ENCODE results near the gene MBTPS1. TPM values are rescaled to one million over a fixed set of nuclear protein-coding genes. Genes with fewer than 3 reads are reported as not detected.

Gene MBTPS1
- total and polyA plus RNA-seq, 9 of the 15 experiments (the other 6 are each of a cell fraction or from before 2014, with no cell fraction given) = 2.8 to 57.6 (median 43.8) TPM

DNA sequence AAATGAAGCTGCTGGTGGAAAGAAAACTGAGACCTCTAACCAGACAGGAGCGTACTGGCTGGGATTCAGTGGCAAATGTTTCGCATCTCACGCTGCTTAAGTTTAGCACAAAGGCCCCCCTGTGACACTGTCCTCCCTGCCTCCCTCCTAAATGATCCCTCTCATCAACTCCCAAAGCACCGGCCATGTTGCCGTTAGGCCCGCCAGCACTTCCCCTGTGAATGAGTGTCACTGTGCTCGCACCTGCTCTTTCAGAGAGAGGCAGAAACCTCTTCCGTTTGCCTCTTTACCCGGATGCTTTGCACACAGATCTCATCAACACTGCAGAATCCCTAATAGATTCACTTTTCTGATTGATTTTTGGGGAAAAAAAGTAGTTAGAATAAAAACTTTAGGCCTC is 26.5 kb downstream of the MBTPS1 start:
- Histone ChIP-seq H2AFZ (ENCODE audit: low read depth, low read length) (no peak overlapping the region), H3K27ac (ENCODE audit: extremely low read depth, low read depth, low read length) (no peak overlapping the region), H3K4me1 (replicated peaks in 1 of 2; ENCODE audit: control insufficient read depth in 2 of 2, insufficient read depth in 2 of 2, low read length in 2 of 2) (peaks cover 0 to 3% of the 10 kb centered on the region in 2 experiments; a peak in 2 of 5 replicates), H3K79me2 (ENCODE audit: control insufficient read depth, insufficient read depth, low read length) (no peaks in the 10 kb centered on the region), H3K9me1 (ENCODE audit: control insufficient read depth, insufficient read depth, low read length) (no peaks in the 10 kb centered on the region), H3K36me3 (ENCODE audit: control insufficient read depth, insufficient read depth, low read length) (peaks cover 93% of the 10 kb centered on the region), H3K4me3 (no peak overlapping the region), H4K20me1 (replicated peaks; ENCODE audit: control insufficient read depth, insufficient read depth, low read length) (no peaks in the 10 kb centered on the region), H3K27me3 (ENCODE audit: control insufficient read depth in 2 of 2, insufficient read depth in 2 of 2, low read length in 2 of 2) (no peaks in the 10 kb centered on the region), H3K4me2 (ENCODE audit: insufficient read depth, low read length) (no peak overlapping the region), H3K9ac (ENCODE audit: insufficient read depth in 1 of 2, low read depth in 2 of 2, low read length in 2 of 2) (no peak overlapping the region), H3K9me3 (replicated peaks; ENCODE audit: control insufficient read depth, insufficient read depth, low read depth, low read length) (no peaks in the 10 kb centered on the region)
- BruUV-seq (replicated peaks) = no TSS peak
- in situ Hi-C loops (cut with MboI) (no loop called here), intact Hi-C loops (cut with micrococcal nuclease) (no loop called here)
- ChIA-PET CTCF (ENCODE audit: low intra/inter-chr PET ratio) (interaction anchor here (1.0 kb wide), 1 partner anchor 395 kb away, joined by 3 read pairs; no protein-coding TSS in a partner anchor), POLR2A (interaction anchor here (1.7 kb wide), 1 partner anchor 16 kb away, joined by 6 read pairs; no protein-coding TSS in a partner anchor)
- WGBS (ENCODE audit: insufficient coverage, low coverage, missing lambda C conversion rate) = 92% methylated on average over 9 of the region's 9 CpGs
- ATAC-seq (no peak), FAIRE-seq (no peak), DNase-seq (ENCODE audit: extremely low read depth in 1 of 4, low spot score in 3 of 4) (no peak)
- TF ChIP-seq CTBP1 (IDR thresholded peaks at IDR 0.05; ENCODE audit: borderline replicate concordance) (no peak), CBFB (CRISPR knock-in tag; IDR thresholded peaks at IDR 0.05) (no peak), GABPB2 (CRISPR knock-in tag; conservative IDR thresholded peaks at IDR 0.05) (no peak), ZNF561 (CRISPR knock-in tag; conservative IDR thresholded peaks at IDR 0.05) (no peak), SUPT5H (IDR thresholded peaks at IDR 0.05) (no peak)
- TF ChIP-seq, protein P1, sequence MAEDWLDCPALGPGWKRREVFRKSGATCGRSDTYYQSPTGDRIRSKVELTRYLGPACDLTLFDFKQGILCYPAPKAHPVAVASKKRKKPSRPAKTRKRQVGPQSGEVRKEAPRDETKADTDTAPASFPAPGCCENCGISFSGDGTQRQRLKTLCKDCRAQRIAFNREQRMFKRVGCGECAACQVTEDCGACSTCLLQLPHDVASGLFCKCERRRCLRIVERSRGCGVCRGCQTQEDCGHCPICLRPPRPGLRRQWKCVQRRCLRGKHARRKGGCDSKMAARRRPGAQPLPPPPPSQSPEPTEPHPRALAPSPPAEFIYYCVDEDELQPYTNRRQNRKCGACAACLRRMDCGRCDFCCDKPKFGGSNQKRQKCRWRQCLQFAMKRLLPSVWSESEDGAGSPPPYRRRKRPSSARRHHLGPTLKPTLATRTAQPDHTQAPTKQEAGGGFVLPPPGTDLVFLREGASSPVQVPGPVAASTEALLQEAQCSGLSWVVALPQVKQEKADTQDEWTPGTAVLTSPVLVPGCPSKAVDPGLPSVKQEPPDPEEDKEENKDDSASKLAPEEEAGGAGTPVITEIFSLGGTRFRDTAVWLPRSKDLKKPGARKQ (CRISPR knock-in tag; IDR thresholded peaks at IDR 0.05) = no peak
- TF ChIP-seq, protein P2, sequence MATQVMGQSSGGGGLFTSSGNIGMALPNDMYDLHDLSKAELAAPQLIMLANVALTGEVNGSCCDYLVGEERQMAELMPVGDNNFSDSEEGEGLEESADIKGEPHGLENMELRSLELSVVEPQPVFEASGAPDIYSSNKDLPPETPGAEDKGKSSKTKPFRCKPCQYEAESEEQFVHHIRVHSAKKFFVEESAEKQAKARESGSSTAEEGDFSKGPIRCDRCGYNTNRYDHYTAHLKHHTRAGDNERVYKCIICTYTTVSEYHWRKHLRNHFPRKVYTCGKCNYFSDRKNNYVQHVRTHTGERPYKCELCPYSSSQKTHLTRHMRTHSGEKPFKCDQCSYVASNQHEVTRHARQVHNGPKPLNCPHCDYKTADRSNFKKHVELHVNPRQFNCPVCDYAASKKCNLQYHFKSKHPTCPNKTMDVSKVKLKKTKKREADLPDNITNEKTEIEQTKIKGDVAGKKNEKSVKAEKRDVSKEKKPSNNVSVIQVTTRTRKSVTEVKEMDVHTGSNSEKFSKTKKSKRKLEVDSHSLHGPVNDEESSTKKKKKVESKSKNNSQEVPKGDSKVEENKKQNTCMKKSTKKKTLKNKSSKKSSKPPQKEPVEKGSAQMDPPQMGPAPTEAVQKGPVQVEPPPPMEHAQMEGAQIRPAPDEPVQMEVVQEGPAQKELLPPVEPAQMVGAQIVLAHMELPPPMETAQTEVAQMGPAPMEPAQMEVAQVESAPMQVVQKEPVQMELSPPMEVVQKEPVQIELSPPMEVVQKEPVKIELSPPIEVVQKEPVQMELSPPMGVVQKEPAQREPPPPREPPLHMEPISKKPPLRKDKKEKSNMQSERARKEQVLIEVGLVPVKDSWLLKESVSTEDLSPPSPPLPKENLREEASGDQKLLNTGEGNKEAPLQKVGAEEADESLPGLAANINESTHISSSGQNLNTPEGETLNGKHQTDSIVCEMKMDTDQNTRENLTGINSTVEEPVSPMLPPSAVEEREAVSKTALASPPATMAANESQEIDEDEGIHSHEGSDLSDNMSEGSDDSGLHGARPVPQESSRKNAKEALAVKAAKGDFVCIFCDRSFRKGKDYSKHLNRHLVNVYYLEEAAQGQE (IDR thresholded peaks at IDR 0.05; ENCODE audit: borderline replicate concordance) = no peak
- TF ChIP-seq, protein P2 (CRISPR knock-in tag; IDR thresholded peaks at IDR 0.05; ENCODE audit: low read depth) = no peak
- TF ChIP-seq, protein P3, sequence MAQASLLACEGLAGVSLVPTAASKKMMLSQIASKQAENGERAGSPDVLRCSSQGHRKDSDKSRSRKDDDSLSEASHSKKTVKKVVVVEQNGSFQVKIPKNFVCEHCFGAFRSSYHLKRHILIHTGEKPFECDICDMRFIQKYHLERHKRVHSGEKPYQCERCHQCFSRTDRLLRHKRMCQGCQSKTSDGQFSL (CRISPR knock-in tag; IDR thresholded peaks at IDR 0.05) = no peak
- TF ChIP-seq, protein P3 (tag; IDR thresholded peaks at IDR 0.05) = no peak
